ENCODE measurements around the gene TRIM9. TPM values are rescaled to one million over a fixed set of nuclear protein-coding genes. Genes with fewer than 3 reads are reported as not detected.
"Not testable (repeated sequence)": the region's sequence is repeated elsewhere in the genome, so short reads cannot be mapped to it uniquely, and the experiment has no call there.

The TRIM9 gene
- total RNA-seq, 2 donors from 2014 or later = 0.78 to 9.2 TPM

GRCh38 chr14:50998612-50999011, 96.3 kb downstream of the TRIM9 start:
- Histone ChIP-seq H3K27me3 (no peaks in the 10 kb centered on the region), H3K4me1 (no peaks in the 10 kb centered on the region), H3K9me3 (no peaks in the 10 kb centered on the region), H3K36me3 (replicated peaks in 1 of 2; ENCODE audit: insufficient read depth in 1 of 2, low read depth in 2 of 2) (no peaks in the 10 kb centered on the region), H3K27ac (no peak overlapping the region), H3K4me3 (no peak overlapping the region)
- TF ChIP-seq CTCF (IDR thresholded peaks at IDR 0.05) = no peak
- no peak for TF ChIP-seq POLR2A (IDR thresholded peaks at IDR 0.05)
- no peak for ATAC-seq
- intact Hi-C loops (cut with DNase I) = no loop called here
- 66 to 84% methylated on average over 4 of the region's 4 CpGs for WGBS, 2 donors
- no peak for DNase-seq

- TF ChIP-seq POLR2A (IDR thresholded peaks at IDR 0.05) = no peak
- no peak for TF ChIP-seq CTCF (IDR thresholded peaks at IDR 0.05)
- intact Hi-C loops (cut with DNase I) = no loop called here
- H3K27ac ChIP-seq = no peak overlapping the region
- no peaks in the 10 kb centered on the region for H3K27me3 ChIP-seq
- no peaks in the 10 kb centered on the region for H3K36me3 ChIP-seq (replicated peaks in 1 of 2; ENCODE audit: insufficient read depth in 1 of 2, low read depth in 2 of 2)
- no peaks in the 10 kb centered on the region for H3K9me3 ChIP-seq
- ATAC-seq = no peak
- no peak overlapping the region for H3K4me3 ChIP-seq
- DNase-seq = no peak
- 76 to 85% methylated on average over 3 to 9 of the region's 9 CpGs for WGBS, 2 donors
- H3K4me1 ChIP-seq = no peaks in the 10 kb centered on the region
These were observed 97.2 kb downstream of the TRIM9 start for GRCh38 chr14:50997712-50998111.

GRCh38 chr14:50994158-50994557, 100.7 kb downstream of the TRIM9 start:
- DNase-seq; H3K27me3 ChIP-seq; intact Hi-C loops (cut with DNase I); H3K4me3 ChIP-seq; H3K9me3 ChIP-seq; H3K27ac ChIP-seq; ATAC-seq; H3K36me3 ChIP-seq (replicated peaks in 1 of 2; ENCODE audit: insufficient read depth in 1 of 2, low read depth in 2 of 2); H3K4me1 ChIP-seq: not testable (repeated sequence)

- H3K9me3 ChIP-seq = no peaks in the 10 kb centered on the region
- intact Hi-C loops (cut with DNase I) = no loop called here
- H3K4me1 ChIP-seq = peaks cover 4% of the 10 kb centered on the region
- H3K4me3 ChIP-seq = no peak overlapping the region
- no peak for ATAC-seq
- no peaks in the 10 kb centered on the region for H3K27me3 ChIP-seq
- H3K36me3 ChIP-seq (replicated peaks in 1 of 2; ENCODE audit: insufficient read depth in 1 of 2, low read depth in 2 of 2) = no peaks in the 10 kb centered on the region
- TF ChIP-seq POLR2A (IDR thresholded peaks at IDR 0.05) (no peak), CTCF (IDR thresholded peaks at IDR 0.05) (no peak)
- 40 to 51% methylated on average over 12 of the region's 12 CpGs for WGBS, 2 donors
- H3K27ac ChIP-seq = no peak overlapping the region
- DNase-seq = no peak
These were observed 109.0 kb downstream of the TRIM9 start for GRCh38 chr14:50985859-50986331.

- no peak for ATAC-seq
- WGBS, 2 donors = 80 to 81% methylated on average over 13 of the region's 13 CpGs
- no peak for TF ChIP-seq CTCF (IDR thresholded peaks at IDR 0.05)
- TF ChIP-seq POLR2A (IDR thresholded peaks at IDR 0.05) = no peak
- no peak for DNase-seq
- Histone ChIP-seq H3K4me1 (peaks cover 1% of the 10 kb centered on the region), H3K27me3 (no peaks in the 10 kb centered on the region), H3K4me3 (no peak overlapping the region), H3K36me3 (replicated peaks in 1 of 2; ENCODE audit: insufficient read depth in 1 of 2, low read depth in 2 of 2) (no peaks in the 10 kb centered on the region), H3K27ac (no peak overlapping the region), H3K9me3 (no peaks in the 10 kb centered on the region)
- intact Hi-C loops (cut with DNase I) = no loop called here
These were observed 109.6 kb downstream of the TRIM9 start for GRCh38 chr14:50985124-50985858.
